A673 (cell line): ENCODE data around the gene BNIP1. TPM values are rescaled to one million over a fixed set of nuclear protein-coding genes. Genes with fewer than 3 reads are reported as not detected.

Experiments
- BruUV-seq: library from RNA; stranded (reverse); fragments of 400-500 nt; replicated peaks from 2 replicates; lab custom pipeline; 2021; lab: Mats Ljungman, UMichigan
- CTCF ChIA-PET: fragments of 300-600 bp; sonication (Branson Sonifier 250); formaldehyde crosslinking; loops from one replicate; lab custom pipeline; 2022; ENCODE audit warnings: antibody characterized with exemption; lab: Charles Lee
- POLR2A ChIA-PET: fragments of 300-600 bp; sonication (Branson Sonifier 250); formaldehyde crosslinking; loops from one replicate; lab custom pipeline; 2022; ENCODE audit warnings: antibody characterized with exemption; ENCODE audit not compliant: low non-redundant PET; lab: Charles Lee
- DNase-seq: peaks from one replicate; pipeline ENCODE4 v3.0.0-alpha.2; 2015; ENCODE audit warnings: low spot score
- H3K27ac ChIP-seq: fragments of 200-600 bp; sonication (generic); 2 replicates; pipeline ENCODE4 v1.5.1; 2016; ENCODE audit warnings: mixed run types, low read depth, mild to moderate bottlenecking, mixed read lengths, antibody characterized with exemption, low read length; ENCODE audit not compliant: poor library complexity, severe bottlenecking
- H3K27me3 ChIP-seq: fragments of 200-600 bp; sonication (generic); replicated peaks from 2 replicates; pipeline ENCODE4 v1.6.1; 2017; ENCODE audit warnings: mixed run types, low read depth, mild to moderate bottlenecking, mixed read lengths, antibody characterized with exemption, low read length; ENCODE audit not compliant: insufficient read depth, poor library complexity
- H3K36me3 ChIP-seq: fragments of 200-600 bp; sonication (generic); 2 replicates; pipeline ENCODE4 v1.6.1; 2016; ENCODE audit warnings: mixed run types, mild to moderate bottlenecking, mixed read lengths, antibody characterized with exemption, low read length; ENCODE audit not compliant: insufficient read depth, poor library complexity, severe bottlenecking
- H3K4me1 ChIP-seq: fragments of 200-600 bp; sonication (generic); 2 replicates; pipeline ENCODE4 v1.6.1; 2017; ENCODE audit warnings: mixed run types, mild to moderate bottlenecking, mixed read lengths, antibody characterized with exemption, low read length; ENCODE audit not compliant: insufficient read depth, poor library complexity, severe bottlenecking
- H3K4me3 ChIP-seq: fragments of 200-600 bp; sonication (generic); 2 replicates; pipeline ENCODE4 v1.5.1; 2016; ENCODE audit warnings: low read depth, mixed run types, mild to moderate bottlenecking, mixed read lengths, low read length; ENCODE audit not compliant: poor library complexity, severe bottlenecking
- H3K9me3 ChIP-seq: fragments of 200-600 bp; sonication (generic); 2 replicates; pipeline ENCODE4 v1.6.1; 2016; ENCODE audit warnings: mixed run types, low read depth, mild to moderate bottlenecking, mixed read lengths, antibody characterized with exemption, low read length; ENCODE audit not compliant: poor library complexity, severe bottlenecking
- CTCF ChIP-seq: fragments of 300-800, 200-600 bp; sonication (generic); conservative IDR thresholded peaks from 2 replicates; pipeline ENCODE4 v1.5.1; 2017; ENCODE audit warnings: low read depth, mild to moderate bottlenecking, antibody characterized with exemption, low read length, moderate library complexity, mixed read lengths
- EZH2 ChIP-seq: fragments of 200-600 bp; sonication (generic); IDR thresholded peaks from 2 replicates; pipeline ENCODE4 v1.6.1; 2017; ENCODE audit warnings: borderline replicate concordance, low read depth, mild to moderate bottlenecking, mixed read lengths, antibody characterized with exemption, low read length; ENCODE audit not compliant: poor library complexity, severe bottlenecking
- intact Hi-C: fragments of 100-400 bp; cut with micrococcal nuclease; formaldehyde crosslinking; loops from one replicate; pipeline ENCODE4 v1.10.0; 2022; ENCODE audit not compliant: unreplicated experiment
- total RNA-seq: library from RNA; stranded (reverse); gene quantifications from 2 replicates; pipeline ENCODE4 v1.2.3, GENCODE V29; 2021

Gene BNIP1
- total RNA-seq, 1 experiment from 2014 or later = 14.7 TPM

DNA sequence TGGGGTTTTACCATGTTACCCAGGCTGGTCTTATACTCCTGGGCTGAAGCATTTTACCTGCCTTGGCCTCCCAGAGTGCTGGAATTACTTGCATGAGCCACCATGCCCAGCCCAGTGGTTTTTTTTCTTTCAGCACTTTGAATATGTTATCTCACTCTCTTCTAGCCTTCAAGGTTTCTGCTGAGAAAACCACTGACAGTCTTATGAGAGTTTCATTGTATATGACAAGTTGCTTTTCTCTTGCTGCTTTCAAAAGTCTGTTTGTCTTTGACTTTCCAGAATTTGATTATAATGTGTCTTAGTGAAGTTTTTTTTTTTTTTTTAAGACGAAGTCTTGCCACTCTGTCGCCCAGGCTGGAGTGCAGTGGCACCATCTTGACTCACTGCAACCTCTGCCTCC is 43.1 kb upstream of the BNIP1 start:
- no TSS peak for BruUV-seq
- DNase-seq = no peak
- no peak for TF ChIP-seq CTCF
- no peak for TF ChIP-seq EZH2
- Histone ChIP-seq H3K27ac (no peak overlapping the region), H3K9me3 (peaks cover 6% of the 10 kb centered on the region), H3K36me3 (no peaks in the 10 kb centered on the region), H3K27me3 (no peaks in the 10 kb centered on the region), H3K4me1 (no peaks in the 10 kb centered on the region), H3K4me3 (no peak overlapping the region)
- POLR2A ChIA-PET = no interaction called here
- intact Hi-C loops = no loop called here
- CTCF ChIA-PET = no interaction called here

DNA sequence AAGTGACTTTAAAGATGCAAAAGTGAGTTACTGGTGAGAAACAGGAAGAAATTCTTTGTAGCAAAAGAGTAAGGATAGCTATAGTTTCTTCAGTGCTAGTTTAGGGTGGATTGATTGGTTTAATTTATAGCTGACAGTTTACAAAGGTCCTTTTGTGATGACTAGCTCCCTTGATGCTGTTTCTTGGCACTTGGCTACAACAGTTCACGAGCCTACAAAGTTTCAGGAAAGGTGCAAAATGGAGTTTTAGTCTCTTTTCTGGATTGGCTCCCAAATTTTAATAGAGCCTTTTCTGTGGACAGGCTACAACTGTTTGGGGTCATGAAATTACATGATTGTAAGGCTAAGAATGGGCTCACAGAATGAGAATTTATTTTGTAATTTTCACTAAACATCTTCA is 40.9 kb upstream of the BNIP1 start:
- H3K36me3 ChIP-seq = no peaks in the 10 kb centered on the region
- ChIA-PET CTCF (no interaction called here), POLR2A (interaction anchor here (0.6 kb wide), 1 partner anchor 14 kb away, joined by 11 read pairs; no protein-coding TSS in a partner anchor)
- intact Hi-C loops = no loop called here
- H3K27me3 ChIP-seq = no peaks in the 10 kb centered on the region
- no peak for DNase-seq
- no peak overlapping the region for H3K4me3 ChIP-seq
- no peak overlapping the region for H3K27ac ChIP-seq
- no peaks in the 10 kb centered on the region for H3K4me1 ChIP-seq
- peaks cover 6% of the 10 kb centered on the region for H3K9me3 ChIP-seq
- TF ChIP-seq CTCF = no peak
- TF ChIP-seq EZH2 = no peak
- no TSS peak for BruUV-seq

DNA sequence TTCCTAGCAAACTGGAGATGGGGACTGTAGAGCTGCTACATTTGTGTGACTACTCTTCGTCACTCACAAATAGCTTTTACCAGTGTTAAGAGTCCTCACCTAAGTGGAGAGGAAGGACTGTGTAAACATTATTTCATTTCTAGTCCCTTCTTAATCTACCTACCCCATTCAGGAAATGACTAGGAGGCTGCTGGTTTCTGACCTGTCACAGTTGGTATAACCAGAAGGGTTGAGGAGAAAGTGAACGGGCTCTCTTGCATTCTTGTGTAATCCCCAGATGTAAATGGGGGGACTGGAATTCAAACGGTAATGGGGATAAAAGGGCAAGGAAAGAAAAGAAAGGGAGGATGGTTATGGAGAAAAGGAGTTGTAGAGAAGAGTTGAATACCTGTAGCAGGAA is 35.4 kb upstream of the BNIP1 start:
- Histone ChIP-seq H3K27me3 (no peaks in the 10 kb centered on the region), H3K4me1 (no peaks in the 10 kb centered on the region), H3K4me3 (no peak overlapping the region), H3K27ac (no peak overlapping the region), H3K9me3 (no peaks in the 10 kb centered on the region), H3K36me3 (no peaks in the 10 kb centered on the region)
- CTCF ChIA-PET = no interaction called here
- BruUV-seq = no TSS peak
- no peak for DNase-seq
- no peak for TF ChIP-seq EZH2
- POLR2A ChIA-PET = no interaction called here
- intact Hi-C loops = no loop called here

DNA sequence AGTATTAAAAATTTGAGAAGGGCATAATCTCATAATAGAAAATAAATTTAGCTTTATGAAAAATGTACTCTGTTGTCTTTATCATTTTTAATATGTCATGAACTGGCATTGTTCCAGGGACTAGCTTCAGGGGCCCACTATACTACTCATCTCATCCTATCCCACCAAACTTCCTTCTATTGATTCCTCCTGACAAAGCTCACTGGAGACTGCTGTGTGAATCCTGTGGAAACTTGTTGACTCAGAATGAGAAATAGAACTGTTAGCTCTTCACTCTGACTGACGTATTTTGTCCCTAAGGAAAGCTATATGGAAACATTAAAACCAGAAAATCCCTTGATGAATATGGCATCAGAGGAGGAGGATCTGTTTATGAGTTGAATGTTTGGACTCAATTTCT is 29.8 kb upstream of the BNIP1 start:
- no TSS peak for BruUV-seq
- no peak for DNase-seq
- H3K9me3 ChIP-seq = no peaks in the 10 kb centered on the region
- ChIA-PET POLR2A (no interaction called here), CTCF (no interaction called here)
- H3K36me3 ChIP-seq = no peaks in the 10 kb centered on the region
- no peak overlapping the region for H3K27ac ChIP-seq
- no peak overlapping the region for H3K4me3 ChIP-seq
- H3K4me1 ChIP-seq = no peaks in the 10 kb centered on the region
- no peaks in the 10 kb centered on the region for H3K27me3 ChIP-seq
- no peak for TF ChIP-seq CTCF
- TF ChIP-seq EZH2 = no peak
- intact Hi-C loops = no loop called here
